ENCODE data around the gene PCGF3.

Gene PCGF3

GRCh38 chr4:761739-762138 is 56.1 kb downstream of the PCGF3 start (continued):
- TF ChIP-seq ZNF791 (tag by site-specific recombination; IDR thresholded peaks at IDR 0.05), result no peak
- no peak for TF ChIP-seq ZNF350 (tag by site-specific recombination; IDR thresholded peaks at IDR 0.05)
- TF ChIP-seq ZNF174 (tag by site-specific recombination; IDR thresholded peaks at IDR 0.05), result no peak
- TF ChIP-seq ZFP69B (tag by site-specific recombination; IDR thresholded peaks at IDR 0.05), result no peak
- TF ChIP-seq ZNF529 (tag by site-specific recombination; IDR thresholded peaks at IDR 0.05; ENCODE audit: insufficient replicate concordance), result no peak
- no peak for TF ChIP-seq ZNF704 (tag by site-specific recombination; IDR thresholded peaks at IDR 0.05)
- TF ChIP-seq ZNF404 (tag by site-specific recombination; IDR thresholded peaks at IDR 0.05), result no peak
- TF ChIP-seq TCF7L2 (IDR thresholded peaks at IDR 0.05; ENCODE audit: borderline replicate concordance, low read depth, low read length), result no peak
- no peak for TF ChIP-seq ZNF19 (tag by site-specific recombination; IDR thresholded peaks at IDR 0.05; ENCODE audit: low read depth)
- TF ChIP-seq AEBP2 (tag by site-specific recombination; IDR thresholded peaks at IDR 0.05; ENCODE audit: borderline replicate concordance), result no peak

- H3K36me3 ChIP-seq (ENCODE audit: control insufficient read depth in 2 of 2, insufficient read depth in 1 of 2, low read length in 2 of 2), result peaks cover 0 to 70% of the 10 kb centered on the region in 2 experiments; a peak in 2 of 3 replicates
- TF ChIP-seq ZNF280D (tag by site-specific recombination; IDR thresholded peaks at IDR 0.05) (no peak), KLF16 (tag by site-specific recombination; IDR thresholded peaks at IDR 0.05) (no peak), ZNF600 (tag by site-specific recombination; IDR thresholded peaks at IDR 0.05) (peak; percentile 84), ZNF2 (tag by site-specific recombination; IDR thresholded peaks at IDR 0.05) (no peak), ZNF341 (tag by site-specific recombination; IDR thresholded peaks at IDR 0.05; ENCODE audit: low read depth) (peak; percentile 46), ZNF654 (tag by site-specific recombination; IDR thresholded peaks at IDR 0.05; ENCODE audit: low read depth) (no peak)
- no peak overlapping the region for H3K4me3 ChIP-seq (ENCODE audit: low read depth, low read length)
- H3K4me1 ChIP-seq (ENCODE audit: control insufficient read depth, insufficient read depth, low read length), result no peaks in the 10 kb centered on the region
- no peak overlapping the region for H3K27ac ChIP-seq (ENCODE audit: extremely low read depth, low read depth, low read length)
- ChIA-PET POLR2A (no interaction called here), CTCF (no interaction called here)
- H3K9me3 ChIP-seq (ENCODE audit: control insufficient read depth, insufficient read depth, low read depth, low read length), result no peaks in the 10 kb centered on the region
Observed at GRCh38 chr4:762211-763190, 56.9 kb downstream of the PCGF3 start.

- CTCF ChIA-PET, result no interaction called here
- Histone ChIP-seq H3K36me3 (ENCODE audit: control insufficient read depth in 2 of 2, insufficient read depth in 1 of 2, low read length in 2 of 2) (peaks cover 0 to 71% of the 10 kb centered on the region in 2 experiments; a peak in 1 of 3 replicates), H3K9me3 (ENCODE audit: control insufficient read depth, insufficient read depth, low read depth, low read length) (no peaks in the 10 kb centered on the region), H3K4me3 (ENCODE audit: low read depth, low read length) (no peak overlapping the region), H3K27ac (ENCODE audit: extremely low read depth, low read depth, low read length) (no peak overlapping the region), H3K4me1 (ENCODE audit: control insufficient read depth, insufficient read depth, low read length) (no peaks in the 10 kb centered on the region)
- POLR2A ChIA-PET, result no interaction called here
- TF ChIP-seq TCF7L2 (IDR thresholded peaks at IDR 0.05; ENCODE audit: borderline replicate concordance, low read depth, low read length) (no peak), GLIS2 (tag by site-specific recombination; IDR thresholded peaks at IDR 0.05) (no peak), ZNF704 (tag by site-specific recombination; IDR thresholded peaks at IDR 0.05) (no peak), ZNF658 (tag by site-specific recombination; IDR thresholded peaks at IDR 0.05) (no peak), MEIS1 (CRISPR knock-in tag; IDR thresholded peaks at IDR 0.05; ENCODE audit: borderline replicate concordance) (no peak), ZNF23 (tag by site-specific recombination; IDR thresholded peaks at IDR 0.05; ENCODE audit: borderline replicate concordance) (no peak), ZNF169 (tag by site-specific recombination; IDR thresholded peaks at IDR 0.05) (no peak)
Observed at GRCh38 chr4:763191-763810, 57.7 kb downstream of the PCGF3 start.
